ENCODE data around the gene TAOK2.

The TAOK2 gene

DNA sequence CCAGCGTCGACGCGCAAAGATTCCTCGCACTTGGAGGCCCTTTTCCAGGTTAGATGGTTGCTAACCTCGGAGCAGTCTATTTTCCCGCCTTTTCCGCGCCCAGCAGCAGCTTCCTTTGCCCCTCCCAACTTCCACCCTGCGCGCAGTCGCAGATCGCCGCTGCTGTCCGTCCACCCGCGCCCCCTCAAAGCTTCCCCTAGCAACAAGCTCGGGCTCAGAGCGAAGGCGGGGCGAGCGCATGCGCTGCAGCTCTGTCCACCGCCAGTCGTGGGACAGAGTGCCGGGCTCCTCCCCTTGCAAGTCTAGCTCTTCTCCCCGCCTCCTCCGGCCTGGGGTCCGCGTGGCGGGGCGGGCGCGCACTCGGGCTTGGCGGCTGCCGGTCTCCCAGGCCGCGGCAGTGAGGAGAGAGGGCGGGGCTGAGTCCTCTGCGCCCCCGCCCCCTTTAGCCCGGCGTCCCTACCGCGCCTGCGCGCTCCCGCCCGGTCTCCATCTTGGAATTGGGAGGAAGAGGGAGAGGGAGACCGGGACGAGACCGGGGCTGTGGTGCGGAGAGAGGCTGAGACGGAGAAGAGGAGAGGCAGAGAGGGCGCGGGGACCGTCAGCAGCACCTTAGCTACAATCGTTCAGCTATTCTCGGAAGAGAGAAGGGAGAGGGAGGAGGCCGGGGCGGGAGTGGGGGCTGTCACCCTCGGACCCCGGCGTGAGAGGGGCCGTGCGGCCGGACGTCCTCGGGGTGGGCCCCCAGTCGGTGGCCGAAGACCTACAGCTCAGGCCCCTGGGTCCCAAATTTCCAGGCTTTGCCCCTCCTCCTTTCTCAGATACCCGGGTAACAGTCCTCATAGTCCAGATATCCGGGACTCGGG is at the start of gene TAOK2:
Gene TAOK2, plus strand, starts transcription at position 485 of the 863 bp plus-strand sequence. CDS start 3,905 bp downstream, outside the sequence.
- Histone ChIP-seq H3K4me3 (replicated peaks; ENCODE audit: low read depth, low read length) (peak within 1 kb of the TSS; percentile 97), H3K36me3 (ENCODE audit: control insufficient read depth, insufficient read depth, low read length) (peaks cover 7% of the 10 kb centered on the region), H3K27me3 (replicated peaks; ENCODE audit: control insufficient read depth, insufficient read depth, low read length) (no peaks in the 10 kb centered on the region)

DNA sequence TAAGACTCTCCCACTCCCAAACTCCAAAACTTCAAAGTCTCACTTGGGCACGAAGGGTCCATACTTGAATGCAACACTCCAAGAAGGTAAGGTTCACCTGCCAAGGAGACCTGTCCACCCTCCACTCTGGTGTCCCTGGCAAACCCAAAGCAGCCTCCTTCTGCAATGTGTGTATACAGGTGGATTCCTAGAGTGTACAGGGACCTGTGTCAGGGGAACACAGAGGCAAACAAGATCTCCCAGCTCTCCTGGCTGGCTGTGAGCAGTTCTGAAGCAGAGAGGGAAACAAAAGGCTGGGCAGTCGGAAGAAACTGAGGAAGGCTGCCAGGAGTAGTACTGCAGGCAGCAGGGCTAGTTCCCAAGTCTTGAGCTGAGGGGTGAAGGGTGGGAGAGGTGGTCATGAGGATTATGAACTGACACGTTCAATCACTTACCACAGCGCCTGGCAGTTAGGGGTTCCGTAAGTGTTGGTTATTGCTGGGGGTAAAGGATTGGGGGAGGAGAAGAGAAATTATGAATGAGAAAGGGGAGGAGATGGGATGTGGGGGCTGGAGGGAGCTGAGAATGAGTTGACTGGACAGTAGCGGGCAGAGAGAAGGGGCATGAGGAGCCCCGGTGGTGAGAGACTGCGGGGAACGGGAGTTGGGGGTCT is 48.4 kb upstream of the TAOK2 start:
- H3K36me3 ChIP-seq (ENCODE audit: control insufficient read depth, insufficient read depth, low read length): no peaks in the 10 kb centered on the region; the same call in 1 of the 2 replicates
- TF ChIP-seq, protein P1, sequence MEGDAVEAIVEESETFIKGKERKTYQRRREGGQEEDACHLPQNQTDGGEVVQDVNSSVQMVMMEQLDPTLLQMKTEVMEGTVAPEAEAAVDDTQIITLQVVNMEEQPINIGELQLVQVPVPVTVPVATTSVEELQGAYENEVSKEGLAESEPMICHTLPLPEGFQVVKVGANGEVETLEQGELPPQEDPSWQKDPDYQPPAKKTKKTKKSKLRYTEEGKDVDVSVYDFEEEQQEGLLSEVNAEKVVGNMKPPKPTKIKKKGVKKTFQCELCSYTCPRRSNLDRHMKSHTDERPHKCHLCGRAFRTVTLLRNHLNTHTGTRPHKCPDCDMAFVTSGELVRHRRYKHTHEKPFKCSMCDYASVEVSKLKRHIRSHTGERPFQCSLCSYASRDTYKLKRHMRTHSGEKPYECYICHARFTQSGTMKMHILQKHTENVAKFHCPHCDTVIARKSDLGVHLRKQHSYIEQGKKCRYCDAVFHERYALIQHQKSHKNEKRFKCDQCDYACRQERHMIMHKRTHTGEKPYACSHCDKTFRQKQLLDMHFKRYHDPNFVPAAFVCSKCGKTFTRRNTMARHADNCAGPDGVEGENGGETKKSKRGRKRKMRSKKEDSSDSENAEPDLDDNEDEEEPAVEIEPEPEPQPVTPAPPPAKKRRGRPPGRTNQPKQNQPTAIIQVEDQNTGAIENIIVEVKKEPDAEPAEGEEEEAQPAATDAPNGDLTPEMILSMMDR (IDR thresholded peaks at IDR 0.05; ENCODE audit: insufficient read depth, low read length, poor library complexity, severe bottlenecking): no peak
- H3K27me3 ChIP-seq (replicated peaks; ENCODE audit: control insufficient read depth, insufficient read depth, low read length): no peaks in the 10 kb centered on the region
- H3K4me3 ChIP-seq (replicated peaks; ENCODE audit: low read depth, low read length): peak overlapping the region; percentile 92
- no peak for DNase-seq (ENCODE audit: extremely low read depth, insufficient read length)

More for the DNA sequence above, at the start of gene TAOK2:
- TF ChIP-seq, protein P1 (IDR thresholded peaks at IDR 0.05; ENCODE audit: insufficient read depth, low read length, poor library complexity, severe bottlenecking): no peak
- peak; percentile 100 for DNase-seq (ENCODE audit: extremely low read depth, insufficient read length)

DNA sequence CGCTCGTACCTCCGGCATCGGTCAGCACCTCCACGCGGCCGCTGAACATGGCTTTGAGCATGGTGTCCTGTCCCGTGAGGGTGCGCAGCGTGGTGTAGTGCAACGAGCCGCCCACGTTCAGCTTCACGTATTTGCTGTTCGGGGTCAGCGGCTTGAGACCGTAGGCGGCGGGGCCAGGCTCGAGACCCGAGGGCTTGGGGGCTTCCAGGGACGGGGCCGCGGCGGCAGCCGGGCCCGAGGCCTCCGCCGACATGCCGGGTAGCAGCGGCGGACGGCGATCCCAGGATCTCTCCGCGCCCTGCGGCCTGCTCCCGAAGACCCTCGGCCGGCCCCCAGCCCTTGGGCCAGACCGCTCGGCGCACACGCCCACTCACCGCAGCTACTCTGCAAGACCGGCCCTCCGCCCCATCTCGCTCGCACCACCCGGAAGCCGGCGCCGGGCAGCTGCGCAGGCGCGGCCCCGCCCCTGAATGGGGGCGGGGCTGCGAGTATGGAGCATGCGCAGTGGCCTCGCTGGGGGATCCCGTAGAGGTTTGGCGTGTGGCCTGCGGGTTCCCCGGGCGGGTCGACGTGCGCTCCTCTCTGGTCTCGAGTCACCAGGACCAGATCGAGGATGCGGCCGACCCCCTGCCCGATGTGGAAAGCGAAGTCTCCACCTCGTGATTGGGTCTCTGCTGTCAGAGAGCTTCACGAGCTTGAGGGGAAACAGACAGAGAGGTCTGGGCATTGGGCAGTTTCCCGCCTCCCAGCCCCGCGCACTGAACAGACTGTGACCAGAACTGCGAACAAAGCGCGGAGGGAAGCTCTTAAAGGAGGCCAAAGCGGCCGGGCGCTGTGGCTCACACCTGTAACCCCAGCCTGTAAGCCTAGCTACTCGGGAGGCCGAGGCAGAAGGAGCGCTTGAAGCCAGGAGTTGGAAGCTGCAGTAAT is 47.6 kb upstream of the TAOK2 start, which contains the start of gene KCTD13:
Gene KCTD13, minus strand, starts transcription at position 446 of the 930 bp plus-strand sequence. Its CDS starts 193 bp downstream, at position 253.
- no peaks in the 10 kb centered on the region for H3K27me3 ChIP-seq (replicated peaks; ENCODE audit: control insufficient read depth, insufficient read depth, low read length)
- no peaks in the 10 kb centered on the region; the same call in 1 of the 2 replicates for H3K36me3 ChIP-seq (ENCODE audit: control insufficient read depth, insufficient read depth, low read length)
- H3K4me3 ChIP-seq (replicated peaks; ENCODE audit: low read depth, low read length): peak within 1 kb of the TSS; percentile 92
- peak; percentile 95 for DNase-seq (ENCODE audit: extremely low read depth, insufficient read length)
- TF ChIP-seq, protein P1 (IDR thresholded peaks at IDR 0.05; ENCODE audit: insufficient read depth, low read length, poor library complexity, severe bottlenecking): no peak

GRCh38 chr16:29926711-29927052 is 47.0 kb upstream of the TAOK2 start:
- no peaks in the 10 kb centered on the region; the same call in 1 of the 2 replicates for H3K36me3 ChIP-seq (ENCODE audit: control insufficient read depth, insufficient read depth, low read length)
- H3K27me3 ChIP-seq (replicated peaks; ENCODE audit: control insufficient read depth, insufficient read depth, low read length): no peaks in the 10 kb centered on the region
- peak overlapping the region; percentile 92 for H3K4me3 ChIP-seq (replicated peaks; ENCODE audit: low read depth, low read length)
- TF ChIP-seq, protein P1 (IDR thresholded peaks at IDR 0.05; ENCODE audit: insufficient read depth, low read length, poor library complexity, severe bottlenecking): no peak
- no peak for DNase-seq (ENCODE audit: extremely low read depth, insufficient read length)

All from GM06990 (cell line).